WTC11 (cell line): ENCODE results near the gene SKI. TPM values are rescaled to one million over a fixed set of nuclear protein-coding genes. Genes with fewer than 3 reads are reported as not detected.
A peak's percentile ranks its signal among the peaks of the same experiment; 100 is the strongest.

Experiments used
- ATAC-seq: fragments of 200-7000 bp; cut with Tn5 transposase; 2 replicates; pipeline ENCODE4 v1.10.0; 2021; ENCODE audit warnings: mild to moderate bottlenecking, moderate library complexity
- CTCF ChIA-PET: fragments of 300-600 bp; sonication (Branson Sonifier 250); formaldehyde crosslinking; loops from one replicate; lab custom pipeline; 2021; ENCODE audit warnings: antibody characterized with exemption; lab: Charles Lee
- POLR2A ChIA-PET: fragments of 350-600 bp; sonication (Branson Sonifier 250); formaldehyde crosslinking; loops from one replicate; lab custom pipeline; 2021; ENCODE audit warnings: antibody characterized with exemption; lab: Charles Lee
- DNase-seq: peaks from one replicate; pipeline ENCODE4 v3.0.0; 2021; ENCODE audit warnings: low spot score
- H3K27ac Mint-ChIP-seq: 2 replicates; pipeline ENCODE4 v1.8.0; 2021; ENCODE audit warnings: mixed read lengths
- H3K27me3 Mint-ChIP-seq: 2 replicates; pipeline ENCODE4 v1.8.0; 2021; ENCODE audit warnings: low read depth, mild to moderate bottlenecking, moderate library complexity, mixed read lengths
- H3K36me3 Mint-ChIP-seq: 2 replicates; pipeline ENCODE4 v1.8.0; 2021; ENCODE audit warnings: mixed read lengths
- H3K4me1 Mint-ChIP-seq: 2 replicates; pipeline ENCODE4 v1.8.0; 2022; ENCODE audit warnings: mixed read lengths
- H3K4me3 Mint-ChIP-seq: 2 replicates; pipeline ENCODE4 v1.8.0; 2021; ENCODE audit warnings: mild to moderate bottlenecking, moderate library complexity, mixed read lengths
- H3K9me3 Mint-ChIP-seq: 2 replicates; pipeline ENCODE4 v1.8.0; 2021; ENCODE audit warnings: mixed read lengths
- CREM ChIP-seq: sonication (generic); formaldehyde crosslinking; IDR thresholded peaks from 2 replicates; pipeline ENCODE4 v1.8.1; 2022; ENCODE audit warnings: mild to moderate bottlenecking, missing genetic modification reagents, moderate library complexity
- ETV6 ChIP-seq: sonication (generic); formaldehyde crosslinking; IDR thresholded peaks from 2 replicates; pipeline ENCODE4 v1.8.1; 2022; ENCODE audit warnings: mild to moderate bottlenecking, missing genetic modification reagents
- total RNA-seq: library from RNA; stranded (reverse); gene quantifications from 3 replicates; pipeline ENCODE4 v1.2.3, GENCODE V29; 2021
- TF ChIP-seq, protein P1 (sequence below): sonication (generic); formaldehyde crosslinking; IDR thresholded peaks from 2 replicates; pipeline ENCODE4 v1.8.1; 2023; ENCODE audit warnings: mild to moderate bottlenecking, missing genetic modification reagents
- TF ChIP-seq, protein P2 (sequence below): sonication (generic); formaldehyde crosslinking; IDR thresholded peaks from 2 replicates; pipeline ENCODE4 v1.8.0; 2023; ENCODE audit warnings: missing genetic modification reagents, mild to moderate bottlenecking, borderline replicate concordance
- TF ChIP-seq, protein P3 (sequence below): fragments of 250-450 bp; sonication (Bioruptor Pico); IDR thresholded peaks from 2 replicates; pipeline ENCODE4 v1.9.0; 2021; ENCODE audit warnings: mild to moderate bottlenecking
- TF ChIP-seq, protein P4 (sequence below): sonication (generic); formaldehyde crosslinking; IDR thresholded peaks from 2 replicates; pipeline ENCODE4 v1.8.1; 2022; ENCODE audit warnings: missing genetic modification reagents, borderline replicate concordance
- TF ChIP-seq, protein P5 (sequence below): fragments of 250-450 bp; sonication (Bioruptor Pico); conservative IDR thresholded peaks from 2 replicates; pipeline ENCODE4 v1.9.0; 2021; ENCODE audit warnings: mild to moderate bottlenecking

Gene SKI
- total RNA-seq, 1 experiment from 2014 or later: 88.6 TPM

DNA sequence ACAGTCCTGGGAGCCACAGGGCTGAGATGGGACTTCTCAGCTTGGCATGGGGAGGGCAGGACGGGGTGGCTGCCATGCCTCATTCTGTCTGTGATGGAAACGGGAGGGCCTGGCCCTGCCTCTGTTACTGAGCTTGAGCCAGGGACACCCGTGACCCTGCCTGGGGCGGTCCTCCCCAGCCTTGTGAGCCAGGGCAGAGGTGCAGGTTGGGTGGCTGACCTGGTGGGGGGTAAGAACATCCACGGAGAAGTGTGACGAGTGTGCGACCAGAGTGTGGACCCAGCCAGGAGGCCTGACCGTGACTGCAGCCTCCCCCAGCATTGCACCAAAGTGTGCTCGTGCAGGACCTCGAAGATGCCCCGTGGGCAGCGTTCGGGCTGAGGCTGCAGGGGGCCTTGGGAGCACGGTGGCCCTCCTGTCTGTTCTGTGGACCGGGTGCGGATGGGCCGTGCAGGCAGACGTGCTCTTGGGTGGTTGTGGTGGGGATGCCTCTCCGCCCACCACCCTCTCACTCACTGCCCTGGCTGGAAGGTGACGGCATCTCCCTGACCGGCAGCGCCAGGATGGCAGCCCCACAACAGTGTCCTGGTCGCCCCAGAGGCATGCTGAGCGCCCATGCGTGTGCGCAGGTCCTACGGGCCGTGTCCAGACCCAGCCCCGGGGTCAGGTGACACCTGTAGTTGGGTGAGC is 45.4 kb downstream of the SKI start:
- TF ChIP-seq, protein P1, sequence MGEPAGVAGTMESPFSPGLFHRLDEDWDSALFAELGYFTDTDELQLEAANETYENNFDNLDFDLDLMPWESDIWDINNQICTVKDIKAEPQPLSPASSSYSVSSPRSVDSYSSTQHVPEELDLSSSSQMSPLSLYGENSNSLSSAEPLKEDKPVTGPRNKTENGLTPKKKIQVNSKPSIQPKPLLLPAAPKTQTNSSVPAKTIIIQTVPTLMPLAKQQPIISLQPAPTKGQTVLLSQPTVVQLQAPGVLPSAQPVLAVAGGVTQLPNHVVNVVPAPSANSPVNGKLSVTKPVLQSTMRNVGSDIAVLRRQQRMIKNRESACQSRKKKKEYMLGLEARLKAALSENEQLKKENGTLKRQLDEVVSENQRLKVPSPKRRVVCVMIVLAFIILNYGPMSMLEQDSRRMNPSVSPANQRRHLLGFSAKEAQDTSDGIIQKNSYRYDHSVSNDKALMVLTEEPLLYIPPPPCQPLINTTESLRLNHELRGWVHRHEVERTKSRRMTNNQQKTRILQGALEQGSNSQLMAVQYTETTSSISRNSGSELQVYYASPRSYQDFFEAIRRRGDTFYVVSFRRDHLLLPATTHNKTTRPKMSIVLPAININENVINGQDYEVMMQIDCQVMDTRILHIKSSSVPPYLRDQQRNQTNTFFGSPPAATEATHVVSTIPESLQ: no peak
- TF ChIP-seq, protein P2, sequence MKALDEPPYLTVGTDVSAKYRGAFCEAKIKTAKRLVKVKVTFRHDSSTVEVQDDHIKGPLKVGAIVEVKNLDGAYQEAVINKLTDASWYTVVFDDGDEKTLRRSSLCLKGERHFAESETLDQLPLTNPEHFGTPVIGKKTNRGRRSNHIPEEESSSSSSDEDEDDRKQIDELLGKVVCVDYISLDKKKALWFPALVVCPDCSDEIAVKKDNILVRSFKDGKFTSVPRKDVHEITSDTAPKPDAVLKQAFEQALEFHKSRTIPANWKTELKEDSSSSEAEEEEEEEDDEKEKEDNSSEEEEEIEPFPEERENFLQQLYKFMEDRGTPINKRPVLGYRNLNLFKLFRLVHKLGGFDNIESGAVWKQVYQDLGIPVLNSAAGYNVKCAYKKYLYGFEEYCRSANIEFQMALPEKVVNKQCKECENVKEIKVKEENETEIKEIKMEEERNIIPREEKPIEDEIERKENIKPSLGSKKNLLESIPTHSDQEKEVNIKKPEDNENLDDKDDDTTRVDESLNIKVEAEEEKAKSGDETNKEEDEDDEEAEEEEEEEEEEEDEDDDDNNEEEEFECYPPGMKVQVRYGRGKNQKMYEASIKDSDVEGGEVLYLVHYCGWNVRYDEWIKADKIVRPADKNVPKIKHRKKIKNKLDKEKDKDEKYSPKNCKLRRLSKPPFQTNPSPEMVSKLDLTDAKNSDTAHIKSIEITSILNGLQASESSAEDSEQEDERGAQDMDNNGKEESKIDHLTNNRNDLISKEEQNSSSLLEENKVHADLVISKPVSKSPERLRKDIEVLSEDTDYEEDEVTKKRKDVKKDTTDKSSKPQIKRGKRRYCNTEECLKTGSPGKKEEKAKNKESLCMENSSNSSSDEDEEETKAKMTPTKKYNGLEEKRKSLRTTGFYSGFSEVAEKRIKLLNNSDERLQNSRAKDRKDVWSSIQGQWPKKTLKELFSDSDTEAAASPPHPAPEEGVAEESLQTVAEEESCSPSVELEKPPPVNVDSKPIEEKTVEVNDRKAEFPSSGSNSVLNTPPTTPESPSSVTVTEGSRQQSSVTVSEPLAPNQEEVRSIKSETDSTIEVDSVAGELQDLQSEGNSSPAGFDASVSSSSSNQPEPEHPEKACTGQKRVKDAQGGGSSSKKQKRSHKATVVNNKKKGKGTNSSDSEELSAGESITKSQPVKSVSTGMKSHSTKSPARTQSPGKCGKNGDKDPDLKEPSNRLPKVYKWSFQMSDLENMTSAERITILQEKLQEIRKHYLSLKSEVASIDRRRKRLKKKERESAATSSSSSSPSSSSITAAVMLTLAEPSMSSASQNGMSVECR: 0 out of 2 replicates have a peak, but pooled peaks have one; percentile 35
- H3K27ac Mint-ChIP-seq: peak overlapping the region; percentile 79; the same call in 1 of the 2 replicates
- POLR2A ChIA-PET: no interaction called here

DNA sequence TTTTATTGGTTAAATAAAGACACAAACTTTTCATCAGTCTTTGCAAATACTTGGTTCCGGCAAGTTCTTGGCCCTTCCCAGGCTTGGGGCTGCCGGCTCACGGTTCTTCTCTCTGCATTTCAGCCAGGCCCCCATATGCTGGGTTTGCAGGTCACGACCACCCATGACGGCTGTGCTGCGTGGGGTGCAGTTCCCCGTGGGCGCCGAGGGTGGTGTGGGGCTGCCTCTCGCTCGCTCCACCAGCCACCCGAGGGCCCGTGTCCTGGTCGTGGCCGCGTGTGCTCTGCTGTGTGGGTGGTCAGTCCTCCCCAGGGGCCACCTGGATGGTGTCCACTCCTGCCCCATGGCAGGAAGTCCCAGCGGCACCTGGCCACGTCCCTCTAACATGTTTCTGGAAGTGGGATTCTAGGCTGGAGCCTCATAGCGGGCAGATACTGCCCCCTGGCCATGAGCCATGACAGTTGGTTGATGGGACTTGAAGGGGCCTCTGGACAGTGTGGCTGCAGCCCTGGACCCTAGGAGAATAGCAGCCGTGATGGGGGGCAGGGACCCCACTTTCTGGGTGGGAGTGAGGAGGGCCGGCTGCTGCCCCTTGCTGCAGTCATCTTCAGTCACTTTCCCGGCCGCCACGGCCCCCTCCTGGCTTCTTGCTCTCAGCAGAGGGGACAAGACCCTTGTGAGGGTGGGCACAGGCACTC is 46.3 kb downstream of the SKI start:
- Mint-ChIP-seq H3K4me1 (peaks cover 60% of the 10 kb centered on the region), H3K27me3 (no peaks in the 10 kb centered on the region), H3K4me3 (no peak overlapping the region), H3K9me3 (no peaks in the 10 kb centered on the region), H3K27ac (peak overlapping the region; percentile 97), H3K36me3 (peaks cover 5% of the 10 kb centered on the region)
- POLR2A ChIA-PET: no interaction called here
- TF ChIP-seq, protein P3, sequence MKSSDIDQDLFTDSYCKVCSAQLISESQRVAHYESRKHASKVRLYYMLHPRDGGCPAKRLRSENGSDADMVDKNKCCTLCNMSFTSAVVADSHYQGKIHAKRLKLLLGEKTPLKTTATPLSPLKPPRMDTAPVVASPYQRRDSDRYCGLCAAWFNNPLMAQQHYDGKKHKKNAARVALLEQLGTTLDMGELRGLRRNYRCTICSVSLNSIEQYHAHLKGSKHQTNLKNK: no peak
- TF ChIP-seq, protein P4, sequence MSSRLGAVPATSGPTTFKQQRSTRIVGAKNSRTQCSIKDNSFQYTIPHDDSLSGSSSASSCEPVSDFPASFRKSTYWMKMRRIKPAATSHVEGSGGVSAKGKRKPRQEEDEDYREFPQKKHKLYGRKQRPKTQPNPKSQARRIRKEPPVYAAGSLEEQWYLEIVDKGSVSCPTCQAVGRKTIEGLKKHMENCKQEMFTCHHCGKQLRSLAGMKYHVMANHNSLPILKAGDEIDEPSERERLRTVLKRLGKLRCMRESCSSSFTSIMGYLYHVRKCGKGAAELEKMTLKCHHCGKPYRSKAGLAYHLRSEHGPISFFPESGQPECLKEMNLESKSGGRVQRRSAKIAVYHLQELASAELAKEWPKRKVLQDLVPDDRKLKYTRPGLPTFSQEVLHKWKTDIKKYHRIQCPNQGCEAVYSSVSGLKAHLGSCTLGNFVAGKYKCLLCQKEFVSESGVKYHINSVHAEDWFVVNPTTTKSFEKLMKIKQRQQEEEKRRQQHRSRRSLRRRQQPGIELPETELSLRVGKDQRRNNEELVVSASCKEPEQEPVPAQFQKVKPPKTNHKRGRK (CRISPR knock-in tag): no peak
- TF ChIP-seq ETV6 (CRISPR knock-in tag): no peak
- no peak for TF ChIP-seq CREM
- TF ChIP-seq, protein P5, sequence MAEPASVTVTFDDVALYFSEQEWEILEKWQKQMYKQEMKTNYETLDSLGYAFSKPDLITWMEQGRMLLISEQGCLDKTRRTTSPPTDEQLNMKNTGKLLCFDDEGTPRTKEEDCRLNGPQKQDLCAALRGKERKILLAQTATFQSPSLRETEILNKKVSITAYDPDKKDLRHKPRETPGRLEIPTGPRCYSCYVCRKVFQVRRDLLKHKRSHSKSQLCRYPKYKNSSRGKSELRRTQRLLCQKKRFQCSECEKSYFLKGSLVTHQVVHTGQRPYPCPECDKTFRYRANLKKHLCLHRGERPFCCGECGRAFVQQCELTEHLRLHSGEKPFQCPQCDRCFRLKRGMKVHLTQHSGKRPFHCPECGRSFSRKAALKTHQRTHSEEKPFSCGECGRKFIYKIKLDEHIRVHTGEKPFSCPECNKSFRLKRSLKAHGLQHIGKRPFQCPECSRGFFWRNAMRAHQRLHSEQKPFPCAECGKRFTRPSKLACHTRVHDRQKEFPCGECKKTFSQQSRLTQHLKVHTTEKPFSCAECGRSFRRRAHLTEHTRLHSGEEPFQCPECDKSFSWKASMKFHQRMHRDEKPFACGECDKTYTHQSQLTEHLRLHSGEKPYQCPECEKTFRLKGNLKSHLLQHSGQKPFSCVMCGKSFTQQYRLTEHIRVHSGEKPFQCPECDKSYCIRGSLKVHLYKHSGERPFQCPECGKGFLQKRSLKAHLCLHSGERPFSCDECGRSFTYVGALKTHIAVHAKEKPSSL (CRISPR knock-in tag): no peak
- CTCF ChIA-PET: interaction anchor here (1.0 kb wide), 1 partner anchor 40 kb away, joined by 3 read pairs; no protein-coding TSS in a partner anchor
- DNase-seq (no peak), ATAC-seq (no peak)

More for the DNA sequence above, 45.4 kb downstream of the SKI start:
- Mint-ChIP-seq H3K27me3 (no peaks in the 10 kb centered on the region), H3K36me3 (peaks cover 5% of the 10 kb centered on the region), H3K4me1 (peaks cover 55% of the 10 kb centered on the region), H3K4me3 (no peak overlapping the region), H3K9me3 (no peaks in the 10 kb centered on the region)
- CTCF ChIA-PET: interaction anchor here (1.0 kb wide), 1 partner anchor 41 kb away, joined by 3 read pairs; no protein-coding TSS in a partner anchor
- ATAC-seq (no peak), DNase-seq (no peak)
